Measurements from ENCODE around the gene EML6. TPM values are rescaled to one million over a fixed set of nuclear protein-coding genes. Genes with fewer than 3 reads are reported as not detected.

EML6 gene
- total RNA-seq, 1 donor = 1.1 TPM

DNA sequence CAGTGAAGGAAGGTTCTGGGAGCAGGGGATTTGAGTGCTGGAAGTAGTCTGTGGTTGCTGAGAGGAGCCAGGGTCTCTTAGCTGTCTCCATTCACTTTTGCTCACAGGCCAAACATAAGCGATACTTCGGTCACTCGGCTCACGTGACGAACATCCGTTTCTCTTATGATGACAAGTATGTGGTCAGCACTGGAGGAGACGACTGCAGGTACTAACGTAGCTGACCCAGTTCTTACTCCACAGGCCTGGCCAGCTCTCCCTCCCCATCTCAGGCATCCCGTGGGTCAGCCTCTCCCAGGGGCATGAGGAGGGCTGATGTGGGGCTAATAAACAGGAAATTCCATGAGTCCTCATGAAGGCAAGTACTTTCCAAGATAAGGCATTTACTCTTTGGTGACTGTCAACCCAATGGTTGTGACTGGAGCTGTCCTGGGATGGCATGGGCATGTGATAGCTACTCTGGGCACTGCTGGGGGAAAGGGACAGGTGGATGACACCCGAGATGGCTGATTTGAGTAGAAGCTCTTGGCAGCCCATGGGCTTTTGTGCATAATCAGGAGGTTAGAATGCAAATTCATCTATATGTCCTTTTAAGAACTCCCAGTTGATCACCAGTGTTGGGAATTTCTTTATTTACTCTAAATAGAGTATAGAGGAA lies 245.2 kb downstream of the EML6 start:
- TF ChIP-seq, protein P1, sequence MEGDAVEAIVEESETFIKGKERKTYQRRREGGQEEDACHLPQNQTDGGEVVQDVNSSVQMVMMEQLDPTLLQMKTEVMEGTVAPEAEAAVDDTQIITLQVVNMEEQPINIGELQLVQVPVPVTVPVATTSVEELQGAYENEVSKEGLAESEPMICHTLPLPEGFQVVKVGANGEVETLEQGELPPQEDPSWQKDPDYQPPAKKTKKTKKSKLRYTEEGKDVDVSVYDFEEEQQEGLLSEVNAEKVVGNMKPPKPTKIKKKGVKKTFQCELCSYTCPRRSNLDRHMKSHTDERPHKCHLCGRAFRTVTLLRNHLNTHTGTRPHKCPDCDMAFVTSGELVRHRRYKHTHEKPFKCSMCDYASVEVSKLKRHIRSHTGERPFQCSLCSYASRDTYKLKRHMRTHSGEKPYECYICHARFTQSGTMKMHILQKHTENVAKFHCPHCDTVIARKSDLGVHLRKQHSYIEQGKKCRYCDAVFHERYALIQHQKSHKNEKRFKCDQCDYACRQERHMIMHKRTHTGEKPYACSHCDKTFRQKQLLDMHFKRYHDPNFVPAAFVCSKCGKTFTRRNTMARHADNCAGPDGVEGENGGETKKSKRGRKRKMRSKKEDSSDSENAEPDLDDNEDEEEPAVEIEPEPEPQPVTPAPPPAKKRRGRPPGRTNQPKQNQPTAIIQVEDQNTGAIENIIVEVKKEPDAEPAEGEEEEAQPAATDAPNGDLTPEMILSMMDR (IDR thresholded peaks at IDR 0.05; ENCODE audit: extremely low read depth, low read depth, low read length) = no peak
- Histone ChIP-seq H3K4me3 (ENCODE audit: insufficient read depth, low read length) (no peak overlapping the region), H3K4me2 (ENCODE audit: insufficient read depth, low read length) (no peak overlapping the region), H3K36me3 (ENCODE audit: insufficient read depth, low read length) (peaks cover 49% of the 10 kb centered on the region), H3K9me3 (ENCODE audit: low read depth, low read length) (no peaks in the 10 kb centered on the region), H3K79me2 (ENCODE audit: insufficient read depth, low read length) (peaks cover 59% of the 10 kb centered on the region), H2AFZ (ENCODE audit: low read length) (no peak overlapping the region), H3K27me3 (ENCODE audit: insufficient read depth, low read length) (no peaks in the 10 kb centered on the region), H3K27ac (ENCODE audit: low read depth, low read length) (no peak overlapping the region), H3K4me1 (ENCODE audit: insufficient read depth, low read length) (peaks cover 10% of the 10 kb centered on the region), H4K20me1 (ENCODE audit: insufficient read depth, low read length) (peaks cover 38% of the 10 kb centered on the region)
- no peak for DNase-seq (ENCODE audit: insufficient read length, low spot score, missing footprints)

DNA sequence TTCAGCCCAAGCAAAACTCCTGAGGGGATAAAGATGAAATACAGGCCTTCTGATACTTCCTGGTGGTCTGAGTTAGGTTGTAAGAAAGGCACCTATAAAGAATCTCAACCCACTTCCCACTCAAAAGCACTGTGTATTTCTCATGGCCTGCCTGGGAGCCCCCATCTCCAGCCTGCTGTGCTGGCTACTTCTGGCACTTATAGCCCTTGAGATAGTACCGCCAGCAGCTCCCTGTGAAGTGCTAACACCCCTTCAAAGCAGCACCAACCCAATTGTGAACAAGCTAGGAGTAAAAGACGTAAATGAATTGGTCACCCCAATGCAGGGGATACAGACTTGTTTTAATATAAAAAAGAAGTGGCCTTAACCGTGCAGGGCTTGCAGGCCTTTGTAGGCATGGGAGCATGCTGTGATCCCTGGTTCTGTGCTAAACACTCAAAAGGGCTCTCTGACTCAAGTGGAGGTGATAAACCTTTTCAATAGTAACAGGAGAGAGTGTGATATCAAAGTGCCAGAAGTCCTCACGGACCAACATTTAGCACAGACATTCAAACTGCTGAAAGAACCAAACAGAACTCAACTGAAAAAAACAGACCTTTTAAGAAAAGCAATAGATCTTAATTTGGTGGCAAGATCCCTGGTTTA lies 246.0 kb downstream of the EML6 start:
- Histone ChIP-seq H4K20me1 (ENCODE audit: insufficient read depth, low read length) (peaks cover 41% of the 10 kb centered on the region), H3K27me3 (ENCODE audit: insufficient read depth, low read length) (no peaks in the 10 kb centered on the region), H3K4me1 (ENCODE audit: insufficient read depth, low read length) (peaks cover 9% of the 10 kb centered on the region), H3K4me2 (ENCODE audit: insufficient read depth, low read length) (no peak overlapping the region), H3K36me3 (ENCODE audit: insufficient read depth, low read length) (peaks cover 54% of the 10 kb centered on the region), H3K27ac (ENCODE audit: low read depth, low read length) (no peak overlapping the region), H2AFZ (ENCODE audit: low read length) (no peak overlapping the region), H3K4me3 (ENCODE audit: insufficient read depth, low read length) (no peak overlapping the region), H3K79me2 (ENCODE audit: insufficient read depth, low read length) (peaks cover 66% of the 10 kb centered on the region), H3K9me3 (ENCODE audit: low read depth, low read length) (no peaks in the 10 kb centered on the region)
- DNase-seq (ENCODE audit: insufficient read length, low spot score, missing footprints) = no peak
- TF ChIP-seq, protein P1 (IDR thresholded peaks at IDR 0.05; ENCODE audit: extremely low read depth, low read depth, low read length) = no peak

DNA sequence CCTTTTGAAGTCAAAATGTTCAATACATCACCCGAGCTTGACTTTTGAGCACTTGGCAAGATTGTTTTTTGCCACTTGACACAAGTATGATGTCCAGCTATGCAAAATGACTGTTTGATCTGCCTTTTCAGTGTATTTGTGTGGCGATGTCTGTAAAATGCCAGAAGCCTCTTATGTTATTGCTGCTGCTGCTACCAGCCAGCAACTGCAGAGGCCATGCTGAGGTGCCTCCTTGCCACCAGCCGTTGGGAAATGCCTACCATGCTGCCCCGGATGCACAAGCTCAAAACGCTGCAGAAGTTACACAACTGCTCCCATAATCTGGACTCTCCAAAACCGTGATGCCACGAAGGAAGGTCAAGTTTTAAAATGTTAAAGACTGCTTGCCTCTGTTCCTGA lies 246.5 kb downstream of the EML6 start:
- Histone ChIP-seq H3K79me2 (ENCODE audit: insufficient read depth, low read length) (peaks cover 71% of the 10 kb centered on the region), H3K27ac (ENCODE audit: low read depth, low read length) (no peak overlapping the region), H3K36me3 (ENCODE audit: insufficient read depth, low read length) (peaks cover 54% of the 10 kb centered on the region), H3K4me3 (ENCODE audit: insufficient read depth, low read length) (no peak overlapping the region), H4K20me1 (ENCODE audit: insufficient read depth, low read length) (peaks cover 47% of the 10 kb centered on the region), H3K4me2 (ENCODE audit: insufficient read depth, low read length) (no peak overlapping the region), H3K4me1 (ENCODE audit: insufficient read depth, low read length) (peaks cover 4% of the 10 kb centered on the region), H3K9me3 (ENCODE audit: low read depth, low read length) (no peaks in the 10 kb centered on the region), H3K27me3 (ENCODE audit: insufficient read depth, low read length) (no peaks in the 10 kb centered on the region), H2AFZ (ENCODE audit: low read length) (no peak overlapping the region)
- TF ChIP-seq, protein P1 (IDR thresholded peaks at IDR 0.05; ENCODE audit: extremely low read depth, low read depth, low read length) = no peak
- DNase-seq (ENCODE audit: insufficient read length, low spot score, missing footprints) = no peak

DNA sequence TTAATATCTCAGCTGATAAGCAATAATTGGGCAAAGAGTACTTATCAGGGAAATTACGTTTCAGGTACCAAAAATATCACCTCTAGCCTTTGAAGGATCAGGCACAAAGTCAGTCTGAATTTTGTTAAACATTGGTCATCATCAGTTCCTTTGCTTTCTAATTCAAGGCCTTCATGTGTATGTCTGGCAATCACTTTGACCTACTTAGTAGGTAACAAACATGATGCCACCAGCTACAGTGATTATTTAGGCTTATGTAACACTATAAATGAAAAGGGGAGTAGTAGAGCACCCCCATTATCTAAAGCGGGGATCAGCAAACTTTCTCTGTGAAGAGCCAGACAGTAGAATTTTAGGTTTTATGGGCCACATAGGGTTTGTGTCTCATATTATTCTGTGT lies 251.7 kb downstream of the EML6 start:
- DNase-seq (ENCODE audit: insufficient read length, low spot score, missing footprints) = no peak
- peaks cover 47% of the 10 kb centered on the region for H3K36me3 ChIP-seq (ENCODE audit: insufficient read depth, low read length)
- no peak overlapping the region for H3K4me2 ChIP-seq (ENCODE audit: insufficient read depth, low read length)
- peaks cover 26% of the 10 kb centered on the region for H3K4me1 ChIP-seq (ENCODE audit: insufficient read depth, low read length)
- TF ChIP-seq, protein P1 (IDR thresholded peaks at IDR 0.05; ENCODE audit: extremely low read depth, low read depth, low read length) = no peak
- no peak overlapping the region for H2AFZ ChIP-seq (ENCODE audit: low read length)
- peak overlapping the region; percentile 33 for H3K27ac ChIP-seq (ENCODE audit: low read depth, low read length)
- H3K27me3 ChIP-seq (ENCODE audit: insufficient read depth, low read length) = no peaks in the 10 kb centered on the region
- peaks cover 74% of the 10 kb centered on the region for H4K20me1 ChIP-seq (ENCODE audit: insufficient read depth, low read length)
- peaks cover 99% of the 10 kb centered on the region for H3K79me2 ChIP-seq (ENCODE audit: insufficient read depth, low read length)
- H3K4me3 ChIP-seq (ENCODE audit: insufficient read depth, low read length) = no peak overlapping the region
- no peaks in the 10 kb centered on the region for H3K9me3 ChIP-seq (ENCODE audit: low read depth, low read length)
